Neutrophil (primary cell): ENCODE results near the gene SLC12A8.

Experiments
- H3K27ac ChIP-seq: fragments of 200-600 bp; sonication (generic); 2 replicates; pipeline ENCODE4 v1.5.1; 2016; ENCODE audit warnings: mild to moderate bottlenecking, moderate library complexity
- H3K27me3 ChIP-seq: fragments of 200-600 bp; sonication (generic); 2 replicates; pipeline ENCODE4 v1.6.0; 2016; ENCODE audit warnings: mild to moderate bottlenecking
- H3K36me3 ChIP-seq: fragments of 200-600 bp; sonication (generic); 2 replicates; pipeline ENCODE4 v1.5.1; 2017
- H3K4me1 ChIP-seq, 2 experiments: fragments of 200-600 bp in 1 of 2; sonication (generic) in 1 of 2; 1 replicate in 1 of 2; 2 replicates in 1 of 2; pipeline versions ENCODE4 v1.5.1 to v1.6.1; 2013 to 2016; ENCODE audit warnings: low read depth in 1 of 2, low read length in 1 of 2, mild to moderate bottlenecking in 1 of 2, moderate library complexity in 1 of 2; ENCODE audit not compliant: control insufficient read depth in 1 of 2, insufficient read depth in 1 of 2
- H3K4me3 ChIP-seq, 2 experiments: fragments of 200-600 bp in 1 of 2; sonication (generic) in 1 of 2; 1 replicate in 1 of 2; 2 replicates in 1 of 2; pipeline ENCODE4 v1.5.1; 2013 to 2016; ENCODE audit warnings: low read depth in 1 of 2, low read length in 1 of 2, mild to moderate bottlenecking in 1 of 2, moderate library complexity in 1 of 2
- H3K9me3 ChIP-seq: fragments of 200-600 bp; sonication (generic); 2 replicates; pipeline ENCODE4 v1.5.1; 2016
- CTCF ChIP-seq: fragments of 200-600 bp; sonication (generic); IDR thresholded peaks from 2 replicates; pipeline ENCODE4 v1.5.1; 2016; ENCODE audit warnings: antibody characterized with exemption

Gene SLC12A8

GRCh38 chr3:125043599-125044151, 168.9 kb downstream of the SLC12A8 start:
- H3K4me3 ChIP-seq, result no peak overlapping the region
- H3K27ac ChIP-seq, result no peak overlapping the region
- no peaks in the 10 kb centered on the region for H3K36me3 ChIP-seq
- TF ChIP-seq CTCF, result no peak
- no peaks in the 10 kb centered on the region for H3K9me3 ChIP-seq
- H3K27me3 ChIP-seq, result no peaks in the 10 kb centered on the region
- H3K4me1 ChIP-seq, result no peaks in the 10 kb centered on the region

GRCh38 chr3:125042725-125043406, 169.7 kb downstream of the SLC12A8 start:
- Histone ChIP-seq H3K27ac (no peak overlapping the region), H3K27me3 (no peaks in the 10 kb centered on the region), H3K4me3 (no peak overlapping the region), H3K36me3 (no peaks in the 10 kb centered on the region), H3K9me3 (no peaks in the 10 kb centered on the region), H3K4me1 (no peaks in the 10 kb centered on the region)
- TF ChIP-seq CTCF, result no peak

- Histone ChIP-seq H3K4me3 (no peak overlapping the region), H3K27ac (no peak overlapping the region), H3K27me3 (no peaks in the 10 kb centered on the region), H3K4me1 (no peaks in the 10 kb centered on the region), H3K9me3 (no peaks in the 10 kb centered on the region), H3K36me3 (no peaks in the 10 kb centered on the region)
- no peak for TF ChIP-seq CTCF
These were observed 173.1 kb downstream of the SLC12A8 start for GRCh38 chr3:125039131-125040100.

GRCh38 chr3:125037498-125038150, 174.9 kb downstream of the SLC12A8 start:
- no peak overlapping the region for H3K27ac ChIP-seq
- H3K4me1 ChIP-seq, result no peaks in the 10 kb centered on the region
- no peaks in the 10 kb centered on the region for H3K9me3 ChIP-seq
- no peak overlapping the region for H3K4me3 ChIP-seq
- no peaks in the 10 kb centered on the region for H3K27me3 ChIP-seq
- TF ChIP-seq CTCF, result no peak
- no peaks in the 10 kb centered on the region for H3K36me3 ChIP-seq

GRCh38 chr3:125035217-125035616, 177.3 kb downstream of the SLC12A8 start:
- Histone ChIP-seq H3K27ac (no peak overlapping the region), H3K27me3 (no peaks in the 10 kb centered on the region), H3K9me3 (no peaks in the 10 kb centered on the region), H3K4me1 (no peaks in the 10 kb centered on the region), H3K4me3 (no peak overlapping the region), H3K36me3 (no peaks in the 10 kb centered on the region)
- no peak for TF ChIP-seq CTCF
